Measurements from ENCODE around the gene CGB7. TPM values are rescaled to one million over a fixed set of nuclear protein-coding genes. Genes with fewer than 3 reads are reported as not detected.
A peak's percentile ranks its signal among the peaks of the same experiment; 100 is the strongest.

The CGB7 gene
- total RNA-seq, 6 donors from 2014 or later, result 0.22 to 5.2 (median 0.55) TPM

DNA sequence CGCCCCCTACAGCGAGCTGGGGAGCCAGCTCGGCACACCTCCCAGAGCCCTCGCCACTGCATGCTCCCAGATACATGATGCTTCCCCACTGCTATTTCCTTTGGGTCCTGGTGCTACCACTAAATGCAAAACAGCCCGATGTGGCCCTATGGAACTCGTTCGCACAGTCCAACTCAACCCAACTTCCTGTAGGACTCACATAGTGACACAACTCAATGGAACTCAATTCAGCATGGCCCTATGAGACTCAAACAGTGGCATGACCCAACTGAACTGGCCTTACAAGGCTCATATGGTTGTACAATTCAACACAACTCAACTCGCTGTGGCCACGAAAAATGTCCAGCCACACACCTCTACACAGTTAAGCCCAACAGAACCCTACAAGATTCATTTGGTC is 11.5 kb upstream of the CGB7 start:
- DNase-seq (no peak), ATAC-seq (ENCODE audit: low FRiP score in 2 of 2) (no peak)
- H3K27me3 ChIP-seq, result peaks cover 3 to 43% (median 22%) of the 10 kb centered on the region in 4 donors
- peaks cover 7 to 23% (median 11%) of the 10 kb centered on the region in 4 donors for H3K4me1 ChIP-seq
- no peak overlapping the region for H3K27ac ChIP-seq
- TF ChIP-seq POLR2A (IDR thresholded peaks at IDR 0.05) (no peak), EP300 (IDR thresholded peaks at IDR 0.05) (no peak), POLR2AphosphoS5 (IDR thresholded peaks at IDR 0.05) (no peak)
- TF ChIP-seq, protein P1, sequence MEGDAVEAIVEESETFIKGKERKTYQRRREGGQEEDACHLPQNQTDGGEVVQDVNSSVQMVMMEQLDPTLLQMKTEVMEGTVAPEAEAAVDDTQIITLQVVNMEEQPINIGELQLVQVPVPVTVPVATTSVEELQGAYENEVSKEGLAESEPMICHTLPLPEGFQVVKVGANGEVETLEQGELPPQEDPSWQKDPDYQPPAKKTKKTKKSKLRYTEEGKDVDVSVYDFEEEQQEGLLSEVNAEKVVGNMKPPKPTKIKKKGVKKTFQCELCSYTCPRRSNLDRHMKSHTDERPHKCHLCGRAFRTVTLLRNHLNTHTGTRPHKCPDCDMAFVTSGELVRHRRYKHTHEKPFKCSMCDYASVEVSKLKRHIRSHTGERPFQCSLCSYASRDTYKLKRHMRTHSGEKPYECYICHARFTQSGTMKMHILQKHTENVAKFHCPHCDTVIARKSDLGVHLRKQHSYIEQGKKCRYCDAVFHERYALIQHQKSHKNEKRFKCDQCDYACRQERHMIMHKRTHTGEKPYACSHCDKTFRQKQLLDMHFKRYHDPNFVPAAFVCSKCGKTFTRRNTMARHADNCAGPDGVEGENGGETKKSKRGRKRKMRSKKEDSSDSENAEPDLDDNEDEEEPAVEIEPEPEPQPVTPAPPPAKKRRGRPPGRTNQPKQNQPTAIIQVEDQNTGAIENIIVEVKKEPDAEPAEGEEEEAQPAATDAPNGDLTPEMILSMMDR (IDR thresholded peaks at IDR 0.05), result no peak
- no peaks in the 10 kb centered on the region for H3K36me3 ChIP-seq
- 96 to 98% methylated on average over 5 to 9 of the region's 9 CpGs for WGBS, 2 donors
- H3K4me3 ChIP-seq, result no peak overlapping the region
- no peaks in the 10 kb centered on the region for H3K9me3 ChIP-seq

DNA sequence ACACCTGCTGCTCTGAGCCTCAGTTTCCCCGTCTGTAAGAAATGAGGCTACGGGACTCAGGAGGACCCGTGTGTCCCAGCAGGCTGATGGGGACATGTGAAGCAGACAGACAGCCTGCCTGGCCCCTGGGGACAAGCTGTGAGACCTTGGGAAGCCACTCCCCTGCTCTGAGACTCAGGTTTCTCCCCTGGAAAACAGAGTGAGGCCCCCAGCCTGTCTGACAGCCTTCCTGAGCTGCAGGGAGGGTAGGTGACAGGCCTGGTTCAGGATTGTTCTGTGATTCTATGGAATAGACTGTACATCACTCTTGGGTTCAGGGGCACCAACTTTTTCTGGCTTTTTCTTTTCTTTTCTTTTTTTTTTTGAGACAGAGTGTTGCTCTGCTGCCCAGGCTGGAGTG is 10.0 kb upstream of the CGB7 start:
- TF ChIP-seq POLR2A (IDR thresholded peaks at IDR 0.05), result no peak
- TF ChIP-seq POLR2AphosphoS5 (IDR thresholded peaks at IDR 0.05), result no peak
- no peak for TF ChIP-seq EP300 (IDR thresholded peaks at IDR 0.05)
- TF ChIP-seq, protein P1 (IDR thresholded peaks at IDR 0.05), result no peak
- H3K27me3 ChIP-seq, result peaks cover 3 to 36% (median 15%) of the 10 kb centered on the region in 4 donors
- H3K4me3 ChIP-seq, result no peak overlapping the region
- DNase-seq (no peak), ATAC-seq (ENCODE audit: low FRiP score in 2 of 2) (no peak)
- H3K27ac ChIP-seq, result no peak overlapping the region
- H3K36me3 ChIP-seq, result no peaks in the 10 kb centered on the region
- WGBS, 2 donors, result 50 to 64% methylated on average over 1 to 3 of the region's 3 CpGs
- peaks cover 7 to 21% (median 11%) of the 10 kb centered on the region in 4 donors for H3K4me1 ChIP-seq
- H3K9me3 ChIP-seq, result no peaks in the 10 kb centered on the region

DNA sequence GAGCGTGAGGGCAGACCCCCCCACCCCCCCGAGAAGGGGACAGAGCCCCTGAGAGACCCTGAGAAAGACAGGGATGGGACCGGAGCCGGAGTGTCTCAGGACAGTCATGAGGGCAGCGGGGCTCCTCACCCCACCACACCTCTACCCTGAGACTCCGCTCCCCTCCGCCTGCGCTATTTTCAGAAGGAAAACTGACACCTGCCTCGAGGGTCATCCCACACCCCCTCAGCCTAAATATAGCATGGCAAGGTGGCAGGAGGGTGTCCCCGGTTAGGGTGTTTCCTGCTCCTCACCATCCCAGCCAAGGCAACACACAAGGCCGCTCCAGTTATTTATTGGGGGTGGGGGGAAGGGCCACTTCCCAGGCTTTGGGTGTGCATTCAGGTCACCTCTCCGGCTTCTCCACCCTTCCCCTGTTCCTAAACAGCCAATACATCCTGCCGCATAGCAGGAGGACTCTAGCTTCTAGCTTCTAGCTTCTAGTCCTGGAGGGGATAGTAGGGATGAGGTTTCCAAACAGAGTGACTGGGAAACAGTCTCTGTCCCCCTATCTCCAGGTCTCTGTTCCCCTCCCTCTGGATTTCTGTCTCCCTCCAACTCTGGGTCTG is 8.5 kb upstream of the CGB7 start:
- no peaks in the 10 kb centered on the region for H3K9me3 ChIP-seq
- no peak for ATAC-seq (ENCODE audit: low FRiP score in 2 of 2)
- TF ChIP-seq, protein P1 (IDR thresholded peaks at IDR 0.05), result no peak
- no peak for TF ChIP-seq EP300 (IDR thresholded peaks at IDR 0.05)
- no peak for TF ChIP-seq POLR2AphosphoS5 (IDR thresholded peaks at IDR 0.05)
- TF ChIP-seq POLR2A (IDR thresholded peaks at IDR 0.05), result no peak
- DNase-seq, result no peak
- no peak overlapping the region for H3K4me3 ChIP-seq
- 55 to 57% methylated on average over 11 to 12 of the region's 13 CpGs for WGBS, 2 donors
- no peaks in the 10 kb centered on the region for H3K36me3 ChIP-seq
- no peak overlapping the region for H3K27ac ChIP-seq
- peaks cover 7 to 10% (median 8%) of the 10 kb centered on the region in 4 donors for H3K4me1 ChIP-seq
- H3K27me3 ChIP-seq, result peaks cover 3 to 24% (median 9%) of the 10 kb centered on the region in 4 donors

- H3K4me1 ChIP-seq, result peaks cover 7 to 10% (median 8%) of the 10 kb centered on the region in 4 donors
- ATAC-seq (ENCODE audit: low FRiP score in 2 of 2) (peak; percentile 19 to 44), DNase-seq (peak; percentile 50 to 88)
- H3K4me3 ChIP-seq, result peak within 1 kb of the TSS in 3 of 4 donors; percentile 26 to 36 (median 33)
- H3K27ac ChIP-seq, result peak within 1 kb of the TSS; percentile 1 to 29 (median 10)
- H3K27me3 ChIP-seq, result peaks cover 3 to 23% (median 9%) of the 10 kb centered on the region in 4 donors
- 9 to 13% methylated on average over 22 to 30 of the region's 53 CpGs for WGBS, 2 donors
- no peaks in the 10 kb centered on the region for H3K9me3 ChIP-seq
- no peak for TF ChIP-seq POLR2A (IDR thresholded peaks at IDR 0.05)
- no peak for TF ChIP-seq POLR2AphosphoS5 (IDR thresholded peaks at IDR 0.05)
- no peak for TF ChIP-seq EP300 (IDR thresholded peaks at IDR 0.05)
- TF ChIP-seq, protein P1 (IDR thresholded peaks at IDR 0.05), result no peak
- no peaks in the 10 kb centered on the region for H3K36me3 ChIP-seq
These were observed 7.4 kb upstream of the CGB7 start, which contains the start of gene NTF4 for GRCh38 chr19:49064768-49065611. Gene NTF4, minus strand, starts transcription at chr19:49064818. Its CDS starts 2,821 bp downstream, at chr19:49061997.

Measured in upper lobe of left lung (tissue), 6 donors.